ENCODE data around the gene ASB5.

GRCh38 chr4:176191974-176192373 is 77.0 kb downstream of the ASB5 start:
- no peak for TF ChIP-seq CTCF (IDR thresholded peaks at IDR 0.05)
- no peak for TF ChIP-seq POLR2A (IDR thresholded peaks at IDR 0.05)
- TF ChIP-seq POLR2AphosphoS5 (IDR thresholded peaks at IDR 0.05) = no peak
- no peak for TF ChIP-seq EP300 (IDR thresholded peaks at IDR 0.05)
